Skin of body (tissue), 2 donors: ENCODE data around the gene GTF2H4. TPM values are rescaled to one million over a fixed set of nuclear protein-coding genes. Genes with fewer than 3 reads are reported as not detected.

Experiments
- DNase-seq: peaks from one replicate; lab custom pipeline; 2025; lab: John Stamatoyannopoulos, UW
- total RNA-seq: library from RNA; depleted of rRNA; stranded (reverse); fragments of >200 nt; gene quantifications from one replicate; pipeline ENCODE4 v1.2.3, GENCODE V29; 2014

GTF2H4 gene
- total RNA-seq, 1 donor from 2014 or later: 14.3 TPM

- no peak for DNase-seq
Observed at GRCh38 chr6:30882759-30883684, 25.0 kb upstream of the GTF2H4 start.

- peak; percentile 65 for DNase-seq
Observed at GRCh38 chr6:30883685-30884520, 24.1 kb upstream of the GTF2H4 start, which contains the start of gene DDR1. Gene DDR1 (plus strand): TSS chr6:30884519. CDS start chr6:30888730, 4,211 bp downstream.

GRCh38 chr6:30884521-30885480 is 23.2 kb upstream of the GTF2H4 start:
- no peak for DNase-seq

- DNase-seq: peak; percentile 37
Observed at GRCh38 chr6:30885481-30885998, 22.5 kb upstream of the GTF2H4 start.

GRCh38 chr6:30885999-30886896 is 21.8 kb upstream of the GTF2H4 start:
- peak; percentile 37 for DNase-seq

- no peak for DNase-seq
Observed at GRCh38 chr6:30886897-30887255, 21.1 kb upstream of the GTF2H4 start.

GRCh38 chr6:30887901-30888815 is 19.8 kb upstream of the GTF2H4 start:
- no peak for DNase-seq

GRCh38 chr6:30888816-30889495 is 19.1 kb upstream of the GTF2H4 start:
- no peak for DNase-seq

GRCh38 chr6:30889496-30889885 is 18.5 kb upstream of the GTF2H4 start:
- DNase-seq: no peak

GRCh38 chr6:30889921-30890645 is 17.9 kb upstream of the GTF2H4 start:
- DNase-seq: no peak

- DNase-seq: no peak
Observed at GRCh38 chr6:30890646-30891449, 17.2 kb upstream of the GTF2H4 start.

GRCh38 chr6:30891450-30891723 is 16.6 kb upstream of the GTF2H4 start:
- DNase-seq: no peak

GRCh38 chr6:30891816-30892538 is 16.0 kb upstream of the GTF2H4 start:
- no peak for DNase-seq

- no peak for DNase-seq
Observed at GRCh38 chr6:30893001-30893591, 14.9 kb upstream of the GTF2H4 start.

GRCh38 chr6:30893666-30894065 is 14.3 kb upstream of the GTF2H4 start:
- no peak for DNase-seq

GRCh38 chr6:30894381-30894780 is 13.6 kb upstream of the GTF2H4 start:
- DNase-seq: no peak
